GM19467 (cell line): ENCODE data around the gene IQGAP2.

Experiments used
- ATAC-seq: cut with Tn5 transposase; IDR thresholded peaks from one replicate; pipeline ENCODE4 v1.9.1; 2021; ENCODE audit warnings: mild to moderate bottlenecking, moderate library complexity; ENCODE audit not compliant: unreplicated experiment

The IQGAP2 gene

DNA sequence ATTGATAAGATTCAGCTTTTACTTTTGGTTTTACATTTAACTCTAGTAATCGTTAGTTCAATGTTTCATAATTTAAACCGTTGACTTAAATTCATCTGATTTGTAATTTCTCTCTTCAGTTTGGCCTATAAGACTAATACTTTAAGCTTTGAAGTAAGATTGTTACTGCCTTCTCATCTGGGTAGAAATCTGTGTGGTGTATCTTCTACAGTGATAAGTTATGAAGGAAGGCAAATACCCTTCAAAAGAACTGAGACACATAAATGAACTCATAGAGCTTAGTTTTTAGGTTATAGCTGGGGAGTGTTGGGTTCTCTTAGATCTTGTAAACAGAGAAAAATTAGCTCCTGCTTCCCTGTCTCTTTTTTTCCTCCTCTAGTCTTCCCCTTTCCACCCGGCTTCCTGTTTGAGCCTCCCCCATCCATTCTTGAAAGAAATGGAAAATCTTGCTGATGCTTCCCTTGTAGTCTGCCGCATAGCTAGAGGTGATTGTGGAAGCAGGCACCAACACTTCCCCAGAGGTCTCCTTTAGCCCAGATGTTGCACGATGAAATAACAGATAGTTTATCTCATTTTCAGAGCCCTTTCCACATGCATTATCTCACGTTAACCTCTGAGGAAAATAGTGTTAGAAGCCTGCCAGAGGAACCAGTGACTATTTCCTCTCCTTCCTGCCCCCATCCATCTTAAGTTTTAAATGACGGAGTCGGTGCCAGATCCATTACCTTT lies 222.2 kb downstream of the IQGAP2 start:
- no peak for ATAC-seq

DNA sequence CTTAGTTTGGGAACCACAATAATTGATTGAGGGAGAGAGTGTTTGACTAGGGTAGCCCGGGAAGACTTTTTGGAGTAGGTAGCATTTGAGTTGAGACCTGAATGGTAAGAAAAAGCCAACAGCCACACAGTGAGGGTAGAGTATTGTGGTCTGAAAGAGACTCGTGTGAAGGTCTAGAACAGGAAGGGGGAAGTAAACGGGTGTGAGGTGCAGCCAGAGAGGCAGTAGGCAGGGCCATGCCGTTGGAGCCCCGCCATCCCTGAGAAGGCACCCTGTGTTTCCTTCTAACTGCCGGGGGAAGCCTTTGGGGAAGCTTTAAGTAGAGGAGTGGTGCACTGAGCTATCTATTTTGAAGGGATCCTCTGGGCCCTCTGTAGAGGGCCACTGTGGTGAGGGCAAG lies 223.7 kb downstream of the IQGAP2 start:
- no peak for ATAC-seq

GRCh38 chr5:76634661-76635060 lies 231.6 kb downstream of the IQGAP2 start:
- no peak for ATAC-seq

DNA sequence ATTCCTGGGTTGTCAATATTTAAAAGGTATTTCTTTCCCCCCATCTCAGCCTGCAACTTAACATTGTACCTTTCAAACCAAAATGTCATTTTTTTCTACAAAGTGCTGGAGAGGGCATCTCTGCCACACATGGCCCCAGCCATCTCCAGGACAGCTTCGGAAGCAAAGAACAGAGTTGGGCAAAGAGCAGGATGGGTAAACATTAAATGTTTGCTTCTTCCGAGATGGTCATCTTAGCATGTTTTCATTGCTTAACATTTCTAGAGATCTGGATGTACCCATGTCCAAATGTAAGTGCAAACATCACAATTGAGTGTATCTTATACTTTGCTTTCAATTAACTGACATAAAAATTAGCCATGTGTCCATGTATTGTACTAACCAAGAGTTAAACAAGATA lies 234.4 kb downstream of the IQGAP2 start:
- ATAC-seq = no peak

DNA sequence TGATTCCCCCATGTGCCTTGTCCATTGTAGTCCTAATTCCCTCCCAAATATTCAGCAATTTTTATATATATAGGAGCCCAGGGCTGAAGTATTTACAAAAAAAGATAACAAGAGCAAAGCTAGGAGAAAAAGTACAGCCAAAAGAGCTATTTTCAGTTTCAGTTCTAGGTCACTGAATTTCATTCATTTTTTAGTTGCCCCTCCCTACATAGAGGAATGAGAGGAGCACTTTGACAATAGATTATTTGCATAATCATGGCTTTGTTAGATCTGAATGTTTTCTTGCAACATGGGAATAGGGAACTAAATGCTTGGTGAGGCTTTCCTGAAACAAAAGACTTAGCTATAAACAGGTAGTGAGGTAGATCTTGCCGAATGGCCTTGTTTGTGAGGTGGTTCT lies 235.4 kb downstream of the IQGAP2 start:
- no peak for ATAC-seq

- no peak for ATAC-seq
These were observed 238.5 kb downstream of the IQGAP2 start for GRCh38 chr5:76641514-76642120.

DNA sequence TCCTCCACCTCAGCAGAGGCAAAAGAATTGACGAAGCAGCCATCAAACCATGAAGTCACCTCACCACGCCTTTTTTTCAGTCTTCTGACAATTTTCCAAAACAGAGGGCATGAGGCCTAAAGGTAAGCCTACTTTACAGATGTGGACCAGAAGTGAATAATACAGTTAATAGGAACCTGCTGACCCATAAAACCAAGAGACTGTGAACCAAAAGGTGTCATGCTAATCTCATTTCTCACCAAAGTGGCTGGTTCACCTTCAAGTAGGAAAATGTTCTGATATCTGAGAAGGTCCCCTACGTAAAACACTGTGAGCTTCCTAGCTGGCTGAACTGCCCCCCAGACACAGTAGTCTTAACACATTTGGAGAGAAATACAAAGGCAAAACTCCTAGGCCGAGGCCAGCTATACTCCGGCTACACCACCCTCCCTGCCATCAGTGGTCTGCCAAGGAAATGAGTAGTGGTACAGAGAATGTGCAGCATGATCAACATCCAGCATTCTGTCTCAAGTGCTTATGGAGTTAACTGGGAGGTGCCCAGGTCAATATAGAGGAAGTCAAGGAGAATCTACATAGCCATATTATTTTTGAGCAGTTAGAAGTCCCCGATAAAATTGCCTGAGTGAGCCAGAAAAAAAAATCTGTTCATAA lies 239.4 kb downstream of the IQGAP2 start:
- ATAC-seq = no peak

DNA sequence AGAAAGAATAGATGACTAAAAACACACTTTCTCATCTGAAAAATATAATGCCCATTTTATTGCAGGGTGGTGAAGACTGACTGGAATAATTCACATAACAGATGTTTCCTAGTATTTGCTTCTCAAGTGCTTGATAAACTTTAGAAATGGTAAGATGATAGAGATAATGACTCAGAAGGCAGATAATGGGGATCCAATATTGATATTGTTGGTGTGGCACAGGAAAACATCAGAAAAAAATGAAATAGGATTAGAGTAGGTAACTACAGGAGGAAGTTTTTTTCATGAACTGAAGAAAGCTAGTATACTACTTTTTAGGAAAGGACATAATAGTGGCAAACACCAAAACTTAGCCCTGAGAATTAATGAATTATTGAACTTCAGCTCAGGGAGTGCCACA lies 240.3 kb downstream of the IQGAP2 start:
- no peak for ATAC-seq

DNA sequence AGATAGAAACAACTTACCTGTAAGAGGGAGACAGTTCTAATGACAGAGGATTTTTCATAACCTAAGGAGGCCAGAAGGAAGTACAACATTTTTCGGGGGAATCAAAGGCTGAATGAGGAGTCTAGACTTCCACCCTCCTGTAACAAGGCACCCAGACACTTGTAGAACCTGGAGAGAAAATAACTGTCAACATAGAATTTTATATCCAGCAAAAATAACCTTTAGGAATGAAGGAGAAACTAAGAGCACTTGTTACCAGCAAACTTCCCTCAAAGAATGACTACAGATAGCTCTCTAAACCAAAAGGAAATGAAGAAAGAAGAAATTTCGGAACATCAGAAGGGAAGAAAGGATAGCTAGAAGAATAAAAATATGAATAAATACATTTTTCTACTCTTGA lies 246.1 kb downstream of the IQGAP2 start:
- no peak for ATAC-seq

- ATAC-seq = no peak
These were observed 249.8 kb downstream of the IQGAP2 start for GRCh38 chr5:76652809-76653414.

DNA sequence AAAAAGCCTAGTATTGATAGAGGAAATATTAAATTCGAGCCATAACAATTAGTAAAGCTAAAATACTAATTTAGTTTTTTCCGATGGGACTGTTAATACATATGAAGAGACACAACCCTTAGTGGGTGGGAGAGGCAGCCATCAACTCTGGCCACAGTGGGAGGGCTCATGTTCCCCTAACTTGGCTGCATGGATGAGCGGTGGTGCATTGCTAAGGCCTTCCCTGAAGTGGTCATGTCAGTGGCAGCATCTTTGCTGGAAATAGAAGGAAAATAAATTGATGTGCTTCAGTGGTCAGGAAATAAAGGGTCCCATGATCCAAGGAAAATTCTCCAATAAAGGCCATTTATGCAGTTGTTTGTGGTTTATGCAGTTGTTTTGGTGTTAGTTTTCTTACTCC lies 254.0 kb downstream of the IQGAP2 start:
- ATAC-seq = no peak

DNA sequence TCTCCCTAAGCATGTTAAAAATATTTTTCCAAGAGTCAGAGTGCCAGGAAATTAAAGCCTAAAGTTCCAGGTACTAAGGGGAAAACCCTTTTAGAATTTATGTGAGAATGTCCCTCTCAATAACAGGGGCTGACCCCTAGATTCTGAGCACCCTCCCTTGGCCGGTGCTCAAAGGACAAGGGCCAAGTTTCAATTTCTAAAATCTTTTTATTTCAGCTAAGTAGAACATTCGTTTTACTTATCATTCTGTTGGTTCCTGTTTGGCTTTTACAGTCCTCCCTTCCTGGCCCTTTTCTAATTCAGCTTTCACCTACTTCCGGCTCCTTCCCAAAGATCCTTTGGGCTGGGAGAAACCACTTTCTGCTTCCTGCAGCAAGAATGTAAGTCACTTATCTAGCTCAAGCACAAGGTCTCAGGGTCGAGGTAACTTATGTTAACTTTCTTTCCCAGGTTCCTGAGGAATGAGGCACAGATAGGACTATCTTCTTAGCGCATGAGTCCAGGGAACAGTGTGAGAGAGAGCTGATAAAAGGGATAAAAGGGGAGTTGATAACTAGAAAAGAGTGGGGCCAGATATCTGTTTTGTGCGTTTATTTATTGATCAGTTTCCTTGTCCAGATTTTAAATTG lies 254.7 kb downstream of the IQGAP2 start:
- no peak for ATAC-seq

GRCh38 chr5:76660360-76660759 lies 257.3 kb downstream of the IQGAP2 start:
- no peak for ATAC-seq

- no peak for ATAC-seq
These were observed 259.4 kb downstream of the IQGAP2 start for GRCh38 chr5:76662521-76662920.

GRCh38 chr5:76663573-76663972 lies 260.5 kb downstream of the IQGAP2 start:
- ATAC-seq = no peak

DNA sequence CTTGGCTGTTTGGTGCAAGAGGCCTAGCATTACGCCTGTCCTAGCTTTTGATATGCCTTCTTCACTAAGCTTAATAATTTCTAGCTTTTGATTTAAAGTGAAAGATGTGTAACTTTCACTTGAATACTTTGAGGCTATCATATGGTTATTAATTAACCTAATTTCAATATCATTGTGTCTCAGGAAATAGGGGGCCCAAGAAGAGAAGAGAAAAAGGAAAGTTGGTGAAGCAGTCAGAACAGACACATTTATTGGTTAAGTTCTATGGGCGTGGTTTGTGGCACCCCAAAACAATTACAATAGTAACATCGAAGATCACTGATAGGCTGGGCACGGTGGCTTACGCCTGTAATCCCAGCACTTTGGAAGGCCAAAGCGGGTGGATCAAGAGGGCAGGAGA lies 261.0 kb downstream of the IQGAP2 start:
- no peak for ATAC-seq

DNA sequence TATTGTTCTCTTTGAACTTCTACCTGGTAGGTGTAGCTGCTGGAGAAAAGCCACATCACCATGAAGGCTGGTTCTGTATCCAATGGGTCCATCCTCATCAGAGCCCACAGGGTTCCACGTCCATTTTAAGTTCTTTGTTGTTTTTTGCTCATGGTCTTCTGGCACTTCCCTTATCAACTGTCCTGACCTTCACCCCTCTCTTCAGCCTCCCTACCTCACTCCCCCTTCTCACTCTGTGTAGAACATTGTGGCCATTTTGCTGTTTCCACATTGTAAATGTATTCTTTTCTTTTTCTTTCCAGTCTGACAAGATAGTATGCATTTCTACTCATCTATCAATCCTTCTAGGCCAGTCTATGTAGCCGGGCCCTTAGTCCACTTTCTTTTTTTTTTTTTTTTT lies 264.4 kb downstream of the IQGAP2 start:
- no peak for ATAC-seq

DNA sequence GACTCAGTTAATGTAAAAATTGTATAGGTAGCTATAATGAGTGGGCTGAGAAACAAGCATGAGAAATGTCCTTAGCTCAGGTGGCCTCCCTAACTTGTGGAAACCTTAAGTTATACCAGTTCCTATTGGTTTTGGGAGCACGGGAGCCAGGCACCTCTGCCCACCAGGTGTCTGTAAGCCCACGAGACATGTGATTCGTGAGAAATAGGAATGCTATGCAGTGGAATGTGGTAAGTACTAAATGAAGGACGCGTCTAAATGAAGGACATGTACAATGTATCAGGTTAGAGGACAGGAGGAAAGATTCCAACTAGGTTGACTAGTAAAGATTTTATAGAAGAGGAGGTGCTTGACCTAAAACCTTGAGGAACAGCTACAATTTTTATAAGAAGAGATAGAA lies 266.2 kb downstream of the IQGAP2 start:
- ATAC-seq = no peak

DNA sequence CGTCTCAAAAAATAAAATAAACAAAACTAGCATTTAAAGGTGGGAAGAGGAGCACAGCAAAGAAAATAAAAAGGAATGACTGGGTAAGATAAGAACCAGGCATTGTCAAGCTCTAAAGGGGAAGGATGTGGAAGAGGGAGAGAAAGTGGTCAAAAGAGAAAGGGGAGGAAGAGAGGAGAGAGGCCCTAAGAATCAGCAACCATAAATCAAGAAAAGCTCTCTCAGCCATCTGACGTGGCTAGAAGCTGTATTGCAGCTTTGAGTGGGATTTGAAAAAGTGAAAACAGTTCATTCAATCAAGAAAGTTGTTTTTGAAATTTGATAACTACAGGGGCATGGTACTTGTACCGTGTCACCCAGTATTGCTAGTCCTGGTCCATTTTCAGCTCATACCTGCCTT lies 267.4 kb downstream of the IQGAP2 start:
- ATAC-seq = no peak

DNA sequence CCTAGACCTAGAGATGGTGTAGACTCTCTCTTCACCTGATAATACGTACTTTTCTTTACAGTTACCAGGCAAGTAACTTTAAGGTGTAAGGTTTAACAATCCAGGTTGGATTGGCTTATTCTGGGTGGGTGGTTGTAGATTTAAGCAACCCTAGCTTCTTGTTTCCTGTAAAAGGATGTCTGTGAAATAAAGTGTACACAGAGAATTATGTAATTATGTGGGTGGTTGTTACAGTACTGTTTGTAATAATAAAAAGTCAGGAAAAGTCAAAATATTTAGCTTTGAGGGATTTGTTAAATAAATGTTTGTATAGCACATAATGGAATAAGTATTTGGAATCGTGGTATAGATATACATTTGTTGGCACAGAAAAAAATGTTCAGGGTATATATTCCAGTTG lies 269.2 kb downstream of the IQGAP2 start:
- no peak for ATAC-seq

- no peak for ATAC-seq
These were observed 270.0 kb downstream of the IQGAP2 start for GRCh38 chr5:76673125-76673524.
